Bone marrow (tissue), 2 donors: ENCODE results near the gene ATG7.
"Not testable (repeated sequence)": the region's sequence is repeated elsewhere in the genome, so short reads cannot be mapped to it uniquely, and the experiment has no call there.

ENCODE experiments used
- DNase-seq, 2 donors: peaks; one replicate each; lab custom pipeline; 2025; lab: John Stamatoyannopoulos, UW

ATG7 gene

GRCh38 chr3:11254876-11255275 is 17.3 kb upstream of the ATG7 start:
- DNase-seq, result no peak

- not testable (repeated sequence) for DNase-seq
Observed at GRCh38 chr3:11255537-11255936, 16.7 kb upstream of the ATG7 start.

GRCh38 chr3:11258958-11259357 is 13.2 kb upstream of the ATG7 start:
- no peak for DNase-seq

GRCh38 chr3:11260460-11260859 is 11.7 kb upstream of the ATG7 start:
- no peak for DNase-seq

- DNase-seq, result no peak
Observed at GRCh38 chr3:11269007-11269406, 3.2 kb upstream of the ATG7 start.

- DNase-seq, result no peak
Observed at GRCh38 chr3:11272906-11273574, 843 bp downstream of the ATG7 start.

DNA sequence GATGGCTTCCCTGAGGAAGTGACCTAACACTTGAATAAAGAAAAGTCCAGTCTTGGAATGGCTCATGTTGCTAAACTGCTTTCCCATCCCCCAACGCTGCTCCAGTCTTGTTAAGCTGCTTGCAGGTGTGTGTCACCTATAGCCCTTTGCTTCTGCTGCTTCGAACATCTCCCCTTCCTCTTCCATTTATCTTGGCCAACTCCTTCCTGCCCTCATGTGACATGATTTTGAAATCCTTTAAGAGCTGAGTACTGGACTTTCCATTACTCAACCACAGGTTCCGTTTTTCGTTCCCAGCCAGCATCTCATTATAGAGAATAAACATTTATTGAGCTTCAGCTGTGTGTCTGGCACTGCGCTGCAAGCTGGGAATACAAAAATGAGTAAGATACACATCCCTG is 1.7 kb downstream of the ATG7 start:
- DNase-seq, result peak in 1 of 2 donors; percentile 35

GRCh38 chr3:11274566-11275142 is 2.5 kb downstream of the ATG7 start:
- DNase-seq, result no peak

GRCh38 chr3:11275926-11276325 is 3.7 kb downstream of the ATG7 start:
- DNase-seq, result no peak

DNA sequence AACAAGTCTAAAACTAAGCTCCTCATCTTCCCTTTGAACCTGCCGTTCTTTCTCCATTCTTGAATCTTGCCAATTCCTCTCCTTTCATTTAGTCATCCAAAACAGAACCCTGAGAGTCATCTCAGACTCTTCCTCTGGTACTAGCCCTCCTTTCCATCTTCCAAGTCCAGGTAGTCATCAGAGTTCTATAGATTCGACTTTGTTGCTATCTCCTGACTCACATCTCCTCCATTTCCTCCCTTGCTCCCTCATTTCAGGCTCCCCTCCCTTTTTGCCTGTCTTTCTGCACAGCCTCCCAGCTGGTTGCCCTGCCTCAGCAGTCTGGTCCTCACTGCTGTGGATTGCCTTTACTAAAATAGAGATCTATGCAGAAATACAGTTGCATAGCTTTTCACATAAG is 4.7 kb downstream of the ATG7 start:
- DNase-seq, result no peak

GRCh38 chr3:11282250-11283138 is 10.3 kb downstream of the ATG7 start:
- no peak for DNase-seq

DNA sequence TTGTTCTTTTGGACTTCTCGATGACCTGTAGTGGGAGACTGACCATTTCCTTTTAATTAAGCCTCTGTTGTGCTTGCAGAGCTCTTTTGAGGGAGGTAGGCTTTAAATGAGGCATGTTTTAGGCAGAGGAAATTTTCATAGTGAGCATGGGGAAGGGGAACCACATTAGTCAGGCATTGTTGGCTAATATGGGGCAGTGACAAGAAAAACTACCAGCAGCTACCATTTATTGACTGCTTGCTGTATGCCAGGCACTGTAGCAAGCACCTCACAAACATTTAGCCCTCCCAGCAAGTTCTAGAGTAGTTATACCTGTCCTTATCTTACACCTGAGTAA is 10.9 kb downstream of the ATG7 start:
- no peak for DNase-seq

DNA sequence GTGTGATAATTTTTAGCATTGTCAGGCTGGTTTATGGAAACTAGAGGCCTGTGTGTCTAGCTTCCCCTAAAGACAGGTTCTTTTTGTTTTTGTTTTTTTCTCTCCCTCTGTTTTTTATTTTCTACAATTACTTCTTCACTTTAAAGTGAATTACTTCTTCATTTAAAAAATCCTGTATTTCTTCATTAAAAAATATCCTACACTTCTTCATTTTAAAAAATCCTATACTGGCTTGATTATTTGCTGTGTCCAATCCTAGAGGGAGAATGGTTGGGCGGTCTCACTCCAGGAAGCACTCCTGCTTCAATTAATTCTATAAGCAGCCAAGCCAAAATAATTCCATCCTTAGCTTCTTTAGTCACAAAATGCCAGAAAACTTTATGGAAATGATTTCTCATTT is 11.8 kb downstream of the ATG7 start:
- no peak for DNase-seq

- no peak for DNase-seq
Observed at GRCh38 chr3:11285471-11285870, 13.3 kb downstream of the ATG7 start.

DNA sequence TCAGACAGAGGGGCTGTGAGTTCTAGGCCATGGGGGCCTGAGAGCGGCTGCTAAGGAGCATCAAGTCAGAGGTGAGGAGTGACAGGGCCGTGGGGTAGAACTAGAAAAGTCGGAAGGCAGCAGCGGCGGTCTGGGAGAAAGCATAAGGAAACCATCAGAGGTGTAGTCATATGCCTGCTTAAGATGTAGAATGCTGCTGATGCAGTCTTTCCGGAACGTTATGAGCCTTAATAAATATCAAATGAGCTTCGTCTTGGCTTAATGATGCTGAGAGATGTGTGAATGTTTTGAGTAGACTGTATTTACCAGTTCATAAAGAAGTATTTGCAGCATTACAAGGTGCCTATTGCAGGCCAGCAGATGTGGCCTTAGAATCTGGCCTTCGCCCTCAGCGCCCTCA is 15.2 kb downstream of the ATG7 start:
- DNase-seq, result no peak

GRCh38 chr3:11288021-11288491 is 15.9 kb downstream of the ATG7 start:
- no peak for DNase-seq

GRCh38 chr3:11288786-11289637 is 16.8 kb downstream of the ATG7 start:
- DNase-seq, result peak in 1 of 2 donors; percentile 88

DNA sequence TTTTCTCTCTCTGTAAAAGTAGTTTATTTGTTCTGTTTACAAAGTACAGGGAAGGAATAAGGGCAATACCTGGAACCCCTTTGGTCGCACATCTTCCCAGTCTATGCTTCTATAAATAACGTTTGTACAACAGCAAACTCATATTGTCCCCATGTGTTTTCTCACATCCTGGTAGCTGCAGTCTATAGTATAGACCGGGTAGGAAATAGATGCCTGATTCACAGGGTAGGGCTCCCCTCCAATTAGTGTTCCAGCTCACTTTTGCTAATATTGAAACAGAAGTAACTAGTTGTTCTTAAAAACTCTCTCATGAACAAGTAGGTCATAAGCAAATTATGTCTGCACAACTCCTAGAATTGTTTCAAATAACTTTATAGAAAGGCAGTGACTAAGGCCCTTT is 17.7 kb downstream of the ATG7 start:
- DNase-seq, result no peak

GRCh38 chr3:11290743-11291680 is 18.8 kb downstream of the ATG7 start:
- DNase-seq, result no peak

- DNase-seq, result no peak
Observed at GRCh38 chr3:11291808-11292207, 19.6 kb downstream of the ATG7 start.

GRCh38 chr3:11297126-11297525 is 24.9 kb downstream of the ATG7 start:
- no peak for DNase-seq
